NT2/D1 (cell line): ENCODE data around the gene HRH4.

Experiments
- SUZ12 ChIP-seq: IDR thresholded peaks from 2 replicates; pipeline ENCODE4 v1.6.1; 2011; ENCODE audit not compliant: insufficient read length, insufficient read depth; ENCODE audit errors: extremely low read depth
- YY1 ChIP-seq: IDR thresholded peaks from 2 replicates; pipeline ENCODE4 v1.6.1; 2011; ENCODE audit not compliant: insufficient read length, insufficient read depth
- ZNF274 ChIP-seq: IDR thresholded peaks from 2 replicates; pipeline ENCODE4 v1.6.1; 2011; ENCODE audit warnings: mild to moderate bottlenecking, low read depth, low read length

- TF ChIP-seq YY1, result no peak
- TF ChIP-seq ZNF274, result no peak
- no peak for TF ChIP-seq SUZ12
These were observed 31.7 kb upstream of the HRH4 start for GRCh38 chr18:24428709-24429108.
